PFSK-1 (cell line): ENCODE results near the gene VAT1L.

Source experiments
- FOXP2 ChIP-seq: optimal IDR thresholded peaks from 2 replicates; pipeline ENCODE3; 2011; ENCODE audit warnings: borderline replicate concordance, control low read depth, inconsistent platforms; ENCODE audit not compliant: insufficient read depth; ENCODE audit errors: extremely low read length, extremely low read depth
- POLR2AphosphoS5 ChIP-seq: IDR thresholded peaks from 2 replicates; pipeline ENCODE4 v1.6.1; 2012; ENCODE audit warnings: low read depth, mild to moderate bottlenecking, control low read depth, low read length, moderate library complexity
- SIN3A ChIP-seq: IDR thresholded peaks from 2 replicates; pipeline ENCODE4 v1.6.1; 2012; ENCODE audit warnings: mild to moderate bottlenecking, low read length, moderate library complexity, borderline replicate concordance; ENCODE audit not compliant: insufficient read depth
- TAF1 ChIP-seq: IDR thresholded peaks from 2 replicates; pipeline ENCODE4 v1.6.1; 2012; ENCODE audit warnings: low read length, control low read depth, borderline replicate concordance; ENCODE audit not compliant: insufficient read depth
- TF ChIP-seq, protein P1 (sequence below), 2 experiments: IDR thresholded peaks; 2 replicates each; pipeline versions ENCODE4 v1.6.1 to v1.8.0; 2011 to 2012; ENCODE audit warnings: low read depth in 2 of 2, low read length in 2 of 2, control low read depth in 1 of 2, inconsistent platforms in 1 of 2, mild to moderate bottlenecking in 1 of 2, moderate library complexity in 1 of 2; ENCODE audit not compliant: insufficient read depth in 1 of 2

VAT1L gene

DNA sequence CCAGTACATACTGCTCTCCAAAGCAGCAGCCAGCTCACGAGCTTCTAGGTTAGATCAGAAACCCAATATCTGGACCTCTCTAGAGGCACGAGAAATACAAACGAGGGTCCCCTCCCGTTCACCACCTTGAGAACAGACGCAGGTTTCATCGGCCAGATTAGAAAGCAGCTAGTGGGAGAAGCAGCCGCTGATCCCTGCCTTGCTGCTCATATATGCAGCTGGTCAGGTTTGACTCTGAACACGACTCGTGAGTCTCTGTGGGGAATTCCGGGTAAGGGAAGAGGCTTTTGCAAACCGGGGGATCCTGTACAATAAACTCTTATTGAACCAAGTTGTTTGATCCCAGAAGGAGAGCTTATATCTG is 1.6 kb downstream of the VAT1L start:
- TF ChIP-seq TAF1 (no peak), POLR2AphosphoS5 (no peak), FOXP2 (no peak), SIN3A (no peak)
- TF ChIP-seq, protein P1, sequence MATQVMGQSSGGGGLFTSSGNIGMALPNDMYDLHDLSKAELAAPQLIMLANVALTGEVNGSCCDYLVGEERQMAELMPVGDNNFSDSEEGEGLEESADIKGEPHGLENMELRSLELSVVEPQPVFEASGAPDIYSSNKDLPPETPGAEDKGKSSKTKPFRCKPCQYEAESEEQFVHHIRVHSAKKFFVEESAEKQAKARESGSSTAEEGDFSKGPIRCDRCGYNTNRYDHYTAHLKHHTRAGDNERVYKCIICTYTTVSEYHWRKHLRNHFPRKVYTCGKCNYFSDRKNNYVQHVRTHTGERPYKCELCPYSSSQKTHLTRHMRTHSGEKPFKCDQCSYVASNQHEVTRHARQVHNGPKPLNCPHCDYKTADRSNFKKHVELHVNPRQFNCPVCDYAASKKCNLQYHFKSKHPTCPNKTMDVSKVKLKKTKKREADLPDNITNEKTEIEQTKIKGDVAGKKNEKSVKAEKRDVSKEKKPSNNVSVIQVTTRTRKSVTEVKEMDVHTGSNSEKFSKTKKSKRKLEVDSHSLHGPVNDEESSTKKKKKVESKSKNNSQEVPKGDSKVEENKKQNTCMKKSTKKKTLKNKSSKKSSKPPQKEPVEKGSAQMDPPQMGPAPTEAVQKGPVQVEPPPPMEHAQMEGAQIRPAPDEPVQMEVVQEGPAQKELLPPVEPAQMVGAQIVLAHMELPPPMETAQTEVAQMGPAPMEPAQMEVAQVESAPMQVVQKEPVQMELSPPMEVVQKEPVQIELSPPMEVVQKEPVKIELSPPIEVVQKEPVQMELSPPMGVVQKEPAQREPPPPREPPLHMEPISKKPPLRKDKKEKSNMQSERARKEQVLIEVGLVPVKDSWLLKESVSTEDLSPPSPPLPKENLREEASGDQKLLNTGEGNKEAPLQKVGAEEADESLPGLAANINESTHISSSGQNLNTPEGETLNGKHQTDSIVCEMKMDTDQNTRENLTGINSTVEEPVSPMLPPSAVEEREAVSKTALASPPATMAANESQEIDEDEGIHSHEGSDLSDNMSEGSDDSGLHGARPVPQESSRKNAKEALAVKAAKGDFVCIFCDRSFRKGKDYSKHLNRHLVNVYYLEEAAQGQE (IDR thresholded peaks at IDR 0.05; ENCODE audit: insufficient read depth in 1 of 2, low read depth in 2 of 2, low read length in 2 of 2) = no peak

DNA sequence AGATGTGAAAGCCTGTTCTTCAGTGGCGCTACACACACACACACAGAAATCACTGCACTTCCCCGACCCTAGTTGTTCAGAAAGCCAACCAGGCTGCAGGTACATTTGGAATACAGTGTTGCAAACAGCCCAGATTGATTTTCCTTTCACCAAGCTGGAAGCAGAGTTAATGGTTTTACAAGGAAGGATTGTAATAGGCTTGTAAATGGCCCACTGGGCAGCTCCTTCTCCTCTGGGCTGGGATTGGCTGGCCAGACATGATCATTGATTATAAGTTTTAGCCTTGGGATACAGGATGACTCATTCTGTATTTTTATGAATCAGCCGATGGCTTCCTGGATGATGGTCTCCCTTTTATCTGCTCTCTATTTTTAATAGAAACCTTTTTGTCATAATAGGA is 2.5 kb downstream of the VAT1L start:
- TF ChIP-seq, protein P1 (IDR thresholded peaks at IDR 0.05; ENCODE audit: insufficient read depth in 1 of 2, low read depth in 2 of 2, low read length in 2 of 2) = no peak
- no peak for TF ChIP-seq TAF1
- TF ChIP-seq FOXP2 = no peak
- no peak for TF ChIP-seq POLR2AphosphoS5
- no peak for TF ChIP-seq SIN3A

DNA sequence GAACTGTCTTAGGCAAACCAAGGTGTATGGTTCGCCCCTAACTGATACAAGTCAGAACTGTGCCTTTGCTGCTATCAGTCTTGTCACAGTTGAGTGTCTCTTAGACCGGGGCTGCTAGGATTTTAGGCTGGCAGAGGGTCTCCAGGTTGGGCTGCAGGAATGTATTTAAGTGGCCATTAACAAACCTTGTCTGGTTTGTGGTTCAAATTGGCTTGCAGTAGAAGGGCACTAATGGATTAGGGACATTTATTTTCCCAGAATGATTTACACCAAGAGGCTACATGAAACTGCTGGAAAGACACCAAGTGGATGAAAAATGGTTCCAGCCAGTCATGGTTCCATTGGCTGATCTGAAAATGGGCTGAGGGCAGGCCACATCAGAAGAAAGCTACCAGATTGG is 5.1 kb downstream of the VAT1L start:
- TF ChIP-seq SIN3A = no peak
- TF ChIP-seq POLR2AphosphoS5 = no peak
- TF ChIP-seq TAF1 = no peak
- TF ChIP-seq, protein P1 (IDR thresholded peaks at IDR 0.05; ENCODE audit: insufficient read depth in 1 of 2, low read depth in 2 of 2, low read length in 2 of 2) = no peak

DNA sequence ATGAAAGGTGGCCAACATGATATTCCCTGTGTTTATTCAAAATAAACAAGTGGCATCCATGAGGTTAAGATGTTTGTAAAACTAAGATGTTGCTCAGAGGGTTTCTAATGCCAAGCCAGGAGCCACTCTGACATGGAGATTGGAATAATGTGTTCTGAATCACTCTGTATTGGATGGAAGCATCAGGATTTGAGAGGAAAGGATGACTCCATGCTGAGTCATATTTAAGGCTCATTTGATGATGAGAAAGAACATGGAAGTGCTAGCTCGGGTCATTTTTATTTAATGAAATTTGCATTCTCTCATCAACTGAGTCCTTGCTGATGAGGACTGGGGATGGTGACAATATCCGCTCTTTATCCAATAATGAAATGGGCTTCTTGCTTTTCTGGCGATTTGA is 6.2 kb downstream of the VAT1L start:
- TF ChIP-seq, protein P1 (IDR thresholded peaks at IDR 0.05; ENCODE audit: insufficient read depth in 1 of 2, low read depth in 2 of 2, low read length in 2 of 2) = no peak
- TF ChIP-seq FOXP2 (no peak), SIN3A (no peak), TAF1 (no peak), POLR2AphosphoS5 (no peak)

DNA sequence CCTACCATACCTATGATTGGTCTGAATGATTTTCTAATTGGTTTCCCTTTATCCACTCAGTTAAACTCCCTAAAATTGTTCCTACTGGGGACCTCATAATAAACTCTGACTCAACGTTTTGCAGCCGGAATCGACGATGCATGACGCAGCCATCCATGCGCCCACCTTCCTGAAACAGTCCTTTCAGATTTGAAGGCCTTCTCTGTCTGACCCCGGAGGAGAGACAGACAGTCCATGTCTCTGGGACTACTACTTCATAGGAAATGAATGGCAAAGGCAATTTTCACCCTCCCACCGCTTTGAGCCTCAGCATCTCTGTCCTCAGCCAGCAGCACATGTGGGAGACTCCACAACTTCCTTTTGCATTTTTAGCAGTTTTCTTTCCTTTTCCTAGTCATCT is 13.5 kb downstream of the VAT1L start:
- TF ChIP-seq FOXP2 (no peak), TAF1 (no peak), SIN3A (no peak), POLR2AphosphoS5 (no peak)
- TF ChIP-seq, protein P1 (IDR thresholded peaks at IDR 0.05; ENCODE audit: insufficient read depth in 1 of 2, low read depth in 2 of 2, low read length in 2 of 2) = no peak
